ENCODE data around the gene SYMPK.

The SYMPK gene

DNA sequence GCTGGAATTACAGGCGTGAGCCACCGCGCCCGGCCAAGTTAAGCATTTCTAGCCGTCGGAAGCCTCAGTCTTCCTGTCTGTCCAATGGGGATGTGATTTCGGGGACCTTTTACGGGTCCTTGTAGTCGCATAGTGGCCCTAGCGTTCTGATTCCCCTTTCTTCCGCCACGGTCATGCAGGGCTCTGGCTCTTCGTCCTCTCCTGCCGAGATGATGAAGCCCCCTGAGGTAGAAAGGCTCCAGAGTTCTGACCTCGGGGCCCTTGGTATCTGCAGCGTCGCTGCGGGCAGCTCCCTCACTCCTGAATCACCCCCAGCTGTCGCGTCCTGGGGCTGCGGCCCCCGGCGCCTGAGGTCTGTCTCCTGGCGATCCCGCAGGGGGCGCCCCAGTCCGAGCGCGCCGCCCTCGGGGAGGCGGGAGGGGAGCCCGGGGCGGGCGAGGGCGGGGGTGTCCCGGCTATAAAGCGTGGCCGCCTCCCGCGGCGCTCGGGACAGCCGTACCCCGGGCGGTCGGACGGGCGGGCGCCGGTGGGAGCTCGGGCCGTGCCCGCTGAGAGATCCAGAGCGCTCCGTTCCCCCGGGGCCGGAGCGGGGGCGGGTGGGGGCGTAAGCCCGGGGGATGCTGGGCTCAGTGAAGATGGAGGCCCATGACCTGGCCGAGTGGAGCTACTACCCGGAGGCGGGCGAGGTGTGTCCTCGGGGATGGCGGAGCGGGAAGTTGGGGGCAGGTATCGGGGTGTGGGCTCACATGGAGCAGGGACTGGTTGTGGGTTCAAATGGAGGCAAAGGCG lies 1.1 kb upstream of the SYMPK start, which contains the start of gene FOXA3:
FOXA3 (plus strand) TSS at position 487 of the 789 bp plus-strand sequence; CDS start at position 618, 131 bp downstream.
- H3K27me3 Mint-ChIP-seq: peaks cover 26% of the 10 kb centered on the region
- ATAC-seq: peak; percentile 14
- H3K27ac Mint-ChIP-seq: peak within 1 kb of the TSS; percentile 93
- no peaks in the 10 kb centered on the region for H3K9me3 Mint-ChIP-seq
- peak within 1 kb of the TSS; percentile 90 for H3K4me3 Mint-ChIP-seq
- H3K4me1 Mint-ChIP-seq: peaks cover 40% of the 10 kb centered on the region
- peaks cover 17% of the 10 kb centered on the region for H3K36me3 Mint-ChIP-seq

DNA sequence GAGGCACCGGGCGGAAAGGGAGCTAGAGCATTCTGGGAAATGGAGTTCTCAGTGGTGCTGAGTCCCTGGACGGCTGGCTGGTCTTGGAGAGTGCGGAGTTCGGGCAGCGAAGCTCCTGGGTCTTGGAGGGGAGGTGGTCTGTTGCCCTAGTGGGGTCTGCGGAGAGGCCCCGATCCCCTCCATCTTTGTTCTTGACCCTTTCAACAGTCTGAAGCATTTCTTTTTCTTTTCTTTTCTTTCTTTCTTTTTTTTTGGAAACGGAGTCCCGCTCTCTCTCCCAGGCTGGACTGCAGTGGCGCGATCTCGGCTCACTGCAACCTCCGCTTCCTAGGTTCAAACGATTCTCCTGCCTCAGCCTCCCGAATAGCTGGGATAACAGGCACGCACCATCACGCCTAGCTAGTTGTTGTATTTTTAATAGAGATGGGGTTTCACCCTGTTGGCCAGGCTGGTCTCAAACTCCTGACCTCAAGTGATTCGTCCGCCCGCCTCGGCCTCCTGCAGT lies 440 bp upstream of the SYMPK start:
- Mint-ChIP-seq H3K9me3 (no peaks in the 10 kb centered on the region), H3K27me3 (peaks cover 26% of the 10 kb centered on the region), H3K27ac (peak overlapping the region; percentile 93), H3K36me3 (peaks cover 23% of the 10 kb centered on the region), H3K4me3 (peak overlapping the region; percentile 90), H3K4me1 (peaks cover 43% of the 10 kb centered on the region)
- no peak for ATAC-seq

DNA sequence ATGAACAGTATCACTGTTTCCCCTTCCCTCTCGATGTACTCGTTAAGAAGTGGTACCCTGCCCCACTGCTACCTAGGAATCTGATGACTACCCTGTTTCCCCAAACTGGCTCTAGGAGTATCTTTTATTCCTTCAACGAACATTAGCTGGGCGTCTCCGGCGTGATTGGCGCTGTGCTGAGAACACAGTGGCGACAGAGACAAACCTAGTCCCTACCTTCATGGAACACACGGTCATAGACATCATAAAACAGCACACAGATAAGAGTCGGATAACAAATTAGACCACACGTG lies 730 bp downstream of the SYMPK start:
- H3K36me3 Mint-ChIP-seq: peaks cover 29% of the 10 kb centered on the region
- peaks cover 49% of the 10 kb centered on the region for H3K4me1 Mint-ChIP-seq
- no peaks in the 10 kb centered on the region for H3K9me3 Mint-ChIP-seq
- peaks cover 26% of the 10 kb centered on the region for H3K27me3 Mint-ChIP-seq
- no peak for ATAC-seq
- H3K27ac Mint-ChIP-seq: peak overlapping the region; percentile 93
- H3K4me3 Mint-ChIP-seq: peak overlapping the region; percentile 90

- Mint-ChIP-seq H3K36me3 (peaks cover 39% of the 10 kb centered on the region), H3K27ac (peak overlapping the region; percentile 93), H3K27me3 (peaks cover 22% of the 10 kb centered on the region), H3K4me1 (peaks cover 52% of the 10 kb centered on the region), H3K4me3 (peak overlapping the region; percentile 90), H3K9me3 (no peaks in the 10 kb centered on the region)
- ATAC-seq: no peak
Measured at GRCh38 chr19:45860359-45861259, 2.3 kb downstream of the SYMPK start.

DNA sequence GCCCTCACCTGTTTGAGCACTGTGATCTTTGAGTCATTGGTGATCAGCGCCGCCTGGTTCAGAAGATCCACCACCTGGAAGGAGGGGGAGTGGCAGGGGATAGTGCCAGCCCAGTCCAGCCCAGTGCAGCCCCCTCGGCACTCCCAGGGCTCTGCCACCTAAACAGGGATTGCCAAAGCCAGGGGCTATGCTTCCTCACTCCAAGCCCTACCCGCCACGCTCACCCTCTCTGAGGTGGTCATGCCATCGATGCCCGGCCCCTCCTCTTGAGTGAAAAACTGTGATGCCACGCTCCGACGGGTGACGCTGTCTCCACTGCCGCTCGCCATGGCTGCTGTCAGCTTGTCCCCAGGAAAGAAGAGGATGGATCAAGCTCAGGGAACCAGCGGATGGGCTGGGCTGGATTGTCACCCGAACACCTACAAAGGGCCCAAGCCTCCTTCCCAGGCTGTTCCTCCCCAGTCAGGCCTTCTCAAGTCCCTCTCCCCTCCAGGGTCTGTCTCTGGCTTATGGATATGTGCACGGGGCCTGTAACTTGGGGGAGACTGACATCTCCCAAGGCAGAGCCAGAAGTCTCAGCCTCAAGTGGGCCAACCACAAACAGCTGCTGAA lies 8.7 kb downstream of the SYMPK start:
- no peak overlapping the region for H3K4me3 Mint-ChIP-seq
- no peak for ATAC-seq
- no peaks in the 10 kb centered on the region for H3K27me3 Mint-ChIP-seq
- no peaks in the 10 kb centered on the region for H3K9me3 Mint-ChIP-seq
- H3K4me1 Mint-ChIP-seq: peaks cover 35% of the 10 kb centered on the region
- H3K27ac Mint-ChIP-seq: no peak overlapping the region
- peaks cover 71% of the 10 kb centered on the region for H3K36me3 Mint-ChIP-seq

DNA sequence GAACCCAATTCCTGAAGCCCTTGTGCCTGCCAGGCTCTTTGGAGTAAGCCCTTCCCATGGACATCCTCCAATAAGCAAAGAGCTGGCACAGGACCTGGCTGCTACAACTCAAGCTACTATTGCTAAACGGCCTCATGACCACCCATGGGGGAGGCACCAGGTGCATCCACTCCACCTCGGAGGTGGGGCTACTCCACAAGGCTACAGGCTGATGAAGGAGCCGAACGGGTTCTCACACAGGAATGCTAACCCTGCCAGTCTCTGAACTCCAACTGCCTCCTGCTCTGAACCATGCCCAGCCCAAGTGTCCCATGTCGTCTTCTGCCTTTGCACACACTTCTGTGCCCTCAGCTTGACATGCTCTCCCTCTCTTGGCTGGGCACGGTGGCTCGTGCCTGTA lies 10.0 kb downstream of the SYMPK start:
- peaks cover 25% of the 10 kb centered on the region for H3K4me1 Mint-ChIP-seq
- H3K27ac Mint-ChIP-seq: no peak overlapping the region
- no peak overlapping the region for H3K4me3 Mint-ChIP-seq
- H3K9me3 Mint-ChIP-seq: no peaks in the 10 kb centered on the region
- ATAC-seq: no peak
- peaks cover 67% of the 10 kb centered on the region for H3K36me3 Mint-ChIP-seq
- H3K27me3 Mint-ChIP-seq: no peaks in the 10 kb centered on the region

DNA sequence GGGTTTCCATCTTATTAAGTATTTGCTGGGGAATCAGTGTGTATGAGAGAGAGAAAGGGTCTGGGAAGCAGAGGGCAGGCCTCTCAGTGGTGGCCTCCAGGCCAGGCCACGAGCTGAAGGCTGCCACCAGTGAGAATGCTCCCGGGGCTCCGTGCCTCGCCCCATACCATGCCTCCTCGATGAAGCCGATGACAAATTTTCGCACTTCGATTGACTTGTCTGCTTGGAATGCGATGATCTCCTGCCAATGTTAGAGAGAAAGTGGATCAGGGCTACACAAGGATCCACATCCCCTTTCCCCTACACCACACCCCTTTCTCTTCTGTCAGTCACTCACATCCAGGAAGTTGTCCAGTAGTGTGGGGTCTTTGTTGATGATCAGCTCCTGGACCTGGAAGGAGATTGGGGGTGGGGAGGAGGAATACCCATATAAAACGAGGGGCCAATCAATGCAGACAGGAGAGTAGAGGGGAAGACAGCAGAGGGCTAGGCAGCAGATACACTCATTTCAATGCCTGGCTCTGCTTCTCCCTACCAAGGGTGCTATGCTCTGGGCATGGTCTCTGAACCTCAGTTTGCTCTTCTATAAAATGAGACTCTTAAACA lies 10.7 kb downstream of the SYMPK start:
- Mint-ChIP-seq H3K4me3 (no peak overlapping the region), H3K36me3 (peaks cover 73% of the 10 kb centered on the region), H3K9me3 (no peaks in the 10 kb centered on the region), H3K4me1 (peaks cover 23% of the 10 kb centered on the region), H3K27me3 (no peaks in the 10 kb centered on the region), H3K27ac (no peak overlapping the region)
- no peak for ATAC-seq

- no peak for ATAC-seq
- peaks cover 76% of the 10 kb centered on the region for H3K36me3 Mint-ChIP-seq
- peaks cover 18% of the 10 kb centered on the region for H3K4me1 Mint-ChIP-seq
Measured at GRCh38 chr19:45848922-45849321, 14.0 kb downstream of the SYMPK start.

DNA sequence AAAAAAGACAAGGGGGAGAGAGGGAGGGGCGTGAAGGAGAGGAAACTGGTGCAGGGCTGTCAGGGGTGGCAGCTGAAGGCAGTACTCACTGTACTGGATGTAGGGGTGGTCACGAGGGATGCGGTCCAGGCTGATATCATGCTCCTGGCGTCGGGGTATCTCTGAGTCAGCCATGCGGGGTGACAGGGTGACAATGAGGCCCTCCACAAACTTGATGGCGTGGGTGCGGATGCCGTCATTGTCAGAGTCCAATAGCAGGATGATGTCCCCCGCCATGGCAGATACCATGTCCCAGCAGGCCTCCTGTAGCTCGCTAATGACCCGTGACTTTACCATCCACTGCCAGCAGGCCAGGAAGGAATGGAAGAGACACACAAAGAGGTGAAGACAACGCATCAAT lies 15.3 kb downstream of the SYMPK start:
- Mint-ChIP-seq H3K36me3 (peaks cover 77% of the 10 kb centered on the region), H3K9me3 (no peaks in the 10 kb centered on the region), H3K27ac (no peak overlapping the region), H3K4me1 (peaks cover 7% of the 10 kb centered on the region), H3K4me3 (no peak overlapping the region), H3K27me3 (no peaks in the 10 kb centered on the region)
- ATAC-seq: no peak

More at GRCh38 chr19:45848922-45849321, 14.0 kb downstream of the SYMPK start:
- Mint-ChIP-seq H3K4me3 (no peak overlapping the region), H3K27me3 (no peaks in the 10 kb centered on the region), H3K27ac (no peak overlapping the region), H3K9me3 (no peaks in the 10 kb centered on the region)

DNA sequence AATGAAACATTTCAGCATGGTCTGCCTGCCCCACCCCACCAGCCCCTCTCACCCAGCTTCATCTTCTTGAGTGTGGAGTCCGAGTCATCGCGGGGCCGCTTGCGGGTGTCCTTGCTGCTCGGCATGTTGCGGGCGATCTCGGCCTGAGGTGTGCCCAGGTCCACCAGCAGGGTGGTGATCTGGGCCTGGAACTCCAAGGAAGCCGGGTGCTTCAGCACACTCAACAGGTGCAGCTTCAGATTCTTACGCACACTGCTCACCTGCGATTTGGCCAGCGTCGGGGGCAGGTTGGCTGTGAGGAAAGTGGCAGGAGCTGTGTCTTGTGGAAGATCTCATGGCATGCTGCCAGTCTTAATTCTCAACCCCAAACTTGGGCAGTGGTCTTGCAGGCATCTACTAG lies 20.7 kb downstream of the SYMPK start:
- H3K36me3 Mint-ChIP-seq: peaks cover 79% of the 10 kb centered on the region
- H3K27ac Mint-ChIP-seq: no peak overlapping the region
- ATAC-seq: no peak
- no peak overlapping the region for H3K4me3 Mint-ChIP-seq
- no peaks in the 10 kb centered on the region for H3K4me1 Mint-ChIP-seq
- H3K27me3 Mint-ChIP-seq: no peaks in the 10 kb centered on the region
- H3K9me3 Mint-ChIP-seq: no peaks in the 10 kb centered on the region

DNA sequence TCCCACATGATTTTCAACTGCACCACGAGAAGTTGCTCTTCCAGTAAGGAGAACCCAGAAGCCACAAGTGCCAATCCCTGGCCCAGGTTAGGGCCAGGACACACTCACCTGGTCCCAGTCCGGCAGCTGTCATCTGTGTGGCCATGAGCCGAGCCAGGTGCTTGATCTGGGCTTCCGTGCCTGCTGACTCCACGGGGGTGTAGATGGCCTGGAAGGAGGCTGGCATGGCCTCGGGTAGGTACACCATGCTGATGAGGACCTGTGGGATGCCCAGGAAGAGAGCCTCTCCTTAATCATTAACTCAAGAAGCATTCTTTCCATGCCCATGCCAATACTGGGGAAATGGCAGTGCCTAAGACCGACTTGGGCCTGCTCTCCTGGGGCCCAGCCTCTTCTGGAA lies 28.0 kb downstream of the SYMPK start:
- H3K27ac Mint-ChIP-seq: peak overlapping the region; percentile 55
- no peaks in the 10 kb centered on the region for H3K27me3 Mint-ChIP-seq
- H3K4me1 Mint-ChIP-seq: peaks cover 8% of the 10 kb centered on the region
- no peak overlapping the region for H3K4me3 Mint-ChIP-seq
- H3K9me3 Mint-ChIP-seq: no peaks in the 10 kb centered on the region
- H3K36me3 Mint-ChIP-seq: peaks cover 77% of the 10 kb centered on the region
- no peak for ATAC-seq

DNA sequence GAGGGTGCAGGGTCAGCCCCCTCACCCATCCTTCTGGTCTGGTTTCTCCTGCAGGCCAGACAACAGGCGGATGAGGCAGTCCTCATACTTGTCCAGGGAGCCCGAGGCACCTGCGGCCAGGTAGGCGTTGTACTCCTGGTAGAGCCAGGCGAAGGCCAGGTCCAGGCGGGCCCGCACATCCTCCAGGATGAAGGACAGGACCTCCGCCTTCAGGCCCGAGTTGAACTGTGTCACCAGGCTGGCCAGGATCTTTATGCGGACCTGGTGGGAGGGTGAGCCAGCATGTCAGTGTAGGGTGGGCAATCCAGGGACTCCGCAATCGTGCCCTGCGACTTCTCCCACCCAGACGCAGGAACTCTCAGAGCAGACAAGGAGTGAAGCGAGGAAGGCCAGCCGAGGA lies 34.0 kb downstream of the SYMPK start:
- H3K36me3 Mint-ChIP-seq: peaks cover 83% of the 10 kb centered on the region
- peak overlapping the region; percentile 17 for H3K27ac Mint-ChIP-seq
- H3K9me3 Mint-ChIP-seq: no peaks in the 10 kb centered on the region
- H3K4me3 Mint-ChIP-seq: no peak overlapping the region
- no peaks in the 10 kb centered on the region for H3K27me3 Mint-ChIP-seq
- H3K4me1 Mint-ChIP-seq: no peaks in the 10 kb centered on the region
- ATAC-seq: no peak

GRCh38 chr19:45828523-45828922 lies 34.4 kb downstream of the SYMPK start:
- Mint-ChIP-seq H3K36me3 (peaks cover 85% of the 10 kb centered on the region), H3K27me3 (no peaks in the 10 kb centered on the region), H3K9me3 (no peaks in the 10 kb centered on the region), H3K4me1 (no peaks in the 10 kb centered on the region), H3K4me3 (no peak overlapping the region), H3K27ac (peak overlapping the region; percentile 17)
- no peak for ATAC-seq

DNA sequence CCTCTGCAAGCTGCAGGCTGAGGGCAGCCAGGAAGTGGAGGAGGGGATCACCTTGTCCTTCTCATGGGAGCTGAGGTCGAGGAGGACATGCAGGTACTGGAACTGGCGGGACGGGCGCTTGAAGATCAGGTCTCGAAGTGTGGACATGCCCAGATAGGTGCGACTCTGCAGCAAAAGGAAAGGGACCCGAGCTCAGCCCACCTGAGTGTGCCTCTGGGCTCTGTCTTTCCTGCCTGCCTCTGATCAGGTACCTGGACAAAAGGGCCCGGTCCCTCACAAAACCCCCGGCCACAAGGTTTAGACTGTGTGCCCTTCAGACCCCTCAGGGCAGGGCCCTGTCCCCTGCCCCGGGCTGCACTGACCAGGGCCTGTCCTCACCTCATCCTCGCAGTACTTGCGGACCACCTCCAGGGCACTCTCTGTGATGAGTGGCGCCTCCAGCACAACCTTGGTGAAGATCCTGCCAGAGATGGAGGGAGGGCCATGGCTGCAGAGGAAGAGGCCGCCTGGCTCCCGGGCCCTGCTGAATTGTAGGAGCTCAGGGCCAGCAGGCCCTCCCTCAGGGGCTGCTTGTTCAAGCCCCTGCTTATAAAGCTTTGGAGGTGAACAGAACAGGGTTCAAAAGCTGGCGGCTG lies 35.4 kb downstream of the SYMPK start:
- no peak overlapping the region for H3K4me3 Mint-ChIP-seq
- no peaks in the 10 kb centered on the region for H3K27me3 Mint-ChIP-seq
- ATAC-seq: no peak
- no peak overlapping the region for H3K27ac Mint-ChIP-seq
- H3K36me3 Mint-ChIP-seq: peaks cover 89% of the 10 kb centered on the region
- H3K9me3 Mint-ChIP-seq: no peaks in the 10 kb centered on the region
- H3K4me1 Mint-ChIP-seq: no peaks in the 10 kb centered on the region

Measured in stimulated activated memory B cell treated with anti-CD40 and anti-IgM and Interleukin-4, amounts not matched to agents 10 μg/mL and 1 μg/mL and 100 μg/mL, for 72 hours (primary cell).